HepG2 (cell line): ENCODE results near the gene TIMM17A. TPM values are rescaled to one million over a fixed set of nuclear protein-coding genes. Genes with fewer than 3 reads are reported as not detected.

ENCODE experiments used
- ATAC-seq: fragments of 200-7000 bp; cut with Tn5 transposase; 3 replicates; pipeline ENCODE4 v1.9.1; 2020; ENCODE audit warnings: mild to moderate bottlenecking, moderate library complexity
- BruUV-seq: library from RNA; stranded (reverse); fragments of 400-500 nt; replicated peaks from 2 replicates; lab custom pipeline; 2021; lab: Mats Ljungman, UMichigan
- CTCF ChIA-PET: fragments of 300-600 bp; formaldehyde crosslinking; extraction: SDS; loops from one replicate; lab custom pipeline; 2021; ENCODE audit warnings: low total read pairs, inconsistent platforms, low intra/inter-chr PET ratio; lab: Yijun Ruan, JAX
- POLR2A ChIA-PET: fragments of 350-600 bp; sonication (Branson Sonifier 250); formaldehyde crosslinking; loops from one replicate; lab custom pipeline; 2020; ENCODE audit warnings: antibody characterized with exemption, inconsistent platforms; lab: Yijun Ruan, JAX
- DNase-seq: peaks from one replicate; pipeline ENCODE4 v3.0.0-alpha.2; 2015; ENCODE audit warnings: low spot score
- FAIRE-seq: peaks from 3 replicates; lab custom pipeline; 2011; peaks lifted over from hg19 to GRCh38; lab: Jason Lieb, UNC
- H2AFZ ChIP-seq: one replicate; pipeline ENCODE4 v1.6.1; 2011; ENCODE audit warnings: low read length, inconsistent platforms
- H3K27ac ChIP-seq: fragments of 300-600 bp; 3 replicates; pipeline ENCODE4 v1.8.0; 2011; ENCODE audit warnings: mixed run types, mild to moderate bottlenecking, mixed read lengths, low read length, inconsistent platforms; ENCODE audit not compliant: insufficient read depth; ENCODE audit errors: extremely low read length
- H3K27me3 ChIP-seq, 2 experiments: fragments of 200-600 bp in 1 of 2; 2 replicates in 1 of 2; 3 replicates in 1 of 2; pipeline versions ENCODE4 v1.6.0 to v1.8.0; 2011; ENCODE audit warnings: low read length in 2 of 2, mild to moderate bottlenecking in 2 of 2, moderate library complexity in 2 of 2, inconsistent platforms in 1 of 2; ENCODE audit not compliant: insufficient read depth in 2 of 2, control insufficient read depth in 1 of 2
- H3K36me3 ChIP-seq, 2 experiments: fragments of 200-600 bp in 1 of 2; replicated peaks in 1 of 2; 2 replicates in 1 of 2; 3 replicates in 1 of 2; pipeline versions ENCODE4 v1.5.1 to v1.8.0; 2011; ENCODE audit warnings: low read length in 2 of 2, inconsistent platforms in 1 of 2; ENCODE audit not compliant: insufficient read depth in 2 of 2, control insufficient read depth in 1 of 2
- H3K4me1 ChIP-seq: 2 replicates; pipeline ENCODE4 v1.5.1; 2012; ENCODE audit warnings: low read length, inconsistent platforms; ENCODE audit not compliant: insufficient read depth
- H3K4me2 ChIP-seq: 2 replicates; pipeline ENCODE4 v1.6.0; 2011; ENCODE audit warnings: low read depth, low read length, inconsistent platforms
- H3K4me3 ChIP-seq, 3 experiments: fragments of 200-600 bp in 1 of 3; sonication (generic), shearing (Covaris generic) in 1 of 3; replicated peaks in 1 of 3; 2 replicates each; pipeline ENCODE4 v1.5.1; 2011 to 2016; ENCODE audit warnings: low read length in 3 of 3, inconsistent platforms in 2 of 3, low read depth in 2 of 3, mild to moderate bottlenecking in 2 of 3, control low read depth in 1 of 3, mixed read lengths in 1 of 3; ENCODE audit not compliant: insufficient read depth in 1 of 3
- H3K79me2 ChIP-seq: one replicate; pipeline ENCODE4 v1.6.1; 2011; ENCODE audit warnings: low read length, inconsistent platforms; ENCODE audit not compliant: insufficient read depth
- H3K9ac ChIP-seq: 2 replicates; pipeline ENCODE4 v1.6.0; 2011; ENCODE audit warnings: mild to moderate bottlenecking, low read depth, low read length, inconsistent platforms; ENCODE audit not compliant: insufficient read depth
- H3K9me3 ChIP-seq: 2 replicates; pipeline ENCODE4 v1.5.1; 2012; ENCODE audit warnings: mild to moderate bottlenecking, low read length
- H4K20me1 ChIP-seq: 2 replicates; pipeline ENCODE4 v1.6.0; 2011; ENCODE audit warnings: inconsistent platforms, mild to moderate bottlenecking, low read length, moderate library complexity; ENCODE audit not compliant: insufficient read depth
- IKZF4 ChIP-seq: sonication (generic); formaldehyde crosslinking; IDR thresholded peaks from 2 replicates; pipeline ENCODE4 v1.5.1; 2020; ENCODE audit warnings: borderline replicate concordance, mild to moderate bottlenecking, low read depth, missing genetic modification reagents; ENCODE audit errors: not compliant biosample characterization
- JUNB ChIP-seq: sonication (generic); formaldehyde crosslinking; IDR thresholded peaks from 2 replicates; pipeline ENCODE4 v1.8.0; 2022; ENCODE audit warnings: missing genetic modification reagents, mild to moderate bottlenecking, borderline replicate concordance
- KLF13 ChIP-seq: sonication (generic); formaldehyde crosslinking; IDR thresholded peaks from 2 replicates; pipeline ENCODE4 v1.4.0; 2020; ENCODE audit warnings: mild to moderate bottlenecking, missing genetic modification reagents
- MIER3 ChIP-seq: IDR thresholded peaks from 2 replicates; pipeline ENCODE4 v1.6.1; 2016; ENCODE audit warnings: missing compliant biosample characterization, borderline replicate concordance
- TP53 ChIP-seq: sonication (generic); formaldehyde crosslinking; conservative IDR thresholded peaks from 2 replicates; pipeline ENCODE4 v1.4.0; 2020; ENCODE audit warnings: missing genetic modification reagents
- ZNF274 ChIP-seq: sonication (generic); formaldehyde crosslinking; IDR thresholded peaks from 2 replicates; pipeline ENCODE4 v1.5.1; 2020; ENCODE audit warnings: mild to moderate bottlenecking, missing genetic modification reagents
- ZNF296 ChIP-seq: sonication (generic); formaldehyde crosslinking; conservative IDR thresholded peaks from 2 replicates; pipeline ENCODE4 v1.5.0; 2020; ENCODE audit warnings: mild to moderate bottlenecking, missing genetic modification reagents
- ZNF709 ChIP-seq: sonication (generic); formaldehyde crosslinking; IDR thresholded peaks from 2 replicates; pipeline ENCODE4 v1.5.0; 2020; ENCODE audit warnings: mild to moderate bottlenecking, missing genetic modification reagents
- WGBS: methylation state at CpG from one replicate; pipeline ENCODE4 v1.1.6; 2017; ENCODE audit warnings: low lambda C conversion rate; 5-methylcytosine and 5-hydroxymethylcytosine counted together
- in situ Hi-C: cut with HindIII; loops from 2 replicates; pipeline ENCODE4 v1.10.0; 2017; ENCODE audit warnings: low pct_unique_long_range_greater_than_20kb; ENCODE audit not compliant: extremely low pct_ligation_motif_present
- intact Hi-C: fragments of 100-400 bp; cut with micrococcal nuclease; formaldehyde crosslinking; loops from one replicate; pipeline ENCODE4 v1.10.0; 2022; ENCODE audit not compliant: unreplicated experiment
- polyA plus RNA-seq, 8 experiments: library from polyadenylated mRNA; depleted of rRNA in 3 of 8; stranded (reverse) in 7 of 8; unstranded in 1 of 8; fragments of >200 nt; fragmentation: Illumina TruSeq in 4 of 8; extraction: Trizol in 4 of 8; gene quantifications; 2 replicates each; pipeline versions ENCODE4 v1.2.1 to v1.2.3, GENCODE V29; 2011 to 2016; ENCODE audit warnings: low read depth in 4 of 8, missing spikeins in 1 of 8, mixed read lengths in 1 of 8; ENCODE audit not compliant: insufficient read depth in 1 of 8
- total RNA-seq, 5 experiments: library from RNA; depleted of rRNA; stranded (reverse); fragments of >200 nt; fragmentation: Illumina TruSeq; extraction: Trizol; gene quantifications; 2 replicates each; pipeline ENCODE4 v1.2.3, GENCODE V29; 2016; ENCODE audit warnings: low read depth in 1 of 5
- TF ChIP-seq, protein P1 (sequence below): sonication (generic); formaldehyde crosslinking; IDR thresholded peaks from 2 replicates; pipeline ENCODE4 v1.8.0; 2022; ENCODE audit warnings: mild to moderate bottlenecking, missing genetic modification reagents, borderline replicate concordance
- TF ChIP-seq, protein P2 (sequence below): sonication (generic); formaldehyde crosslinking; conservative IDR thresholded peaks from 2 replicates; pipeline ENCODE4 v1.5.0; 2020; ENCODE audit warnings: missing genetic modification reagents
- TF ChIP-seq, protein P3 (sequence below): sonication (generic); formaldehyde crosslinking; IDR thresholded peaks from 2 replicates; pipeline ENCODE4 v1.4.0; 2020; ENCODE audit warnings: mild to moderate bottlenecking, missing genetic modification reagents
- TF ChIP-seq, protein P4 (sequence below): sonication (generic); formaldehyde crosslinking; IDR thresholded peaks from 2 replicates; pipeline ENCODE4 v1.5.0; 2020; ENCODE audit warnings: missing genetic modification reagents, mild to moderate bottlenecking, borderline replicate concordance
- TF ChIP-seq, protein P5 (sequence below): sonication (generic); formaldehyde crosslinking; conservative IDR thresholded peaks from 2 replicates; pipeline ENCODE4 v1.4.0; 2020; ENCODE audit warnings: missing genetic modification reagents

Gene TIMM17A
- total and polyA plus RNA-seq, 2 of the 13 experiments (the other 11 are each of a cell fraction or from before 2014, with no cell fraction given): 50.8 to 97.8 TPM

DNA sequence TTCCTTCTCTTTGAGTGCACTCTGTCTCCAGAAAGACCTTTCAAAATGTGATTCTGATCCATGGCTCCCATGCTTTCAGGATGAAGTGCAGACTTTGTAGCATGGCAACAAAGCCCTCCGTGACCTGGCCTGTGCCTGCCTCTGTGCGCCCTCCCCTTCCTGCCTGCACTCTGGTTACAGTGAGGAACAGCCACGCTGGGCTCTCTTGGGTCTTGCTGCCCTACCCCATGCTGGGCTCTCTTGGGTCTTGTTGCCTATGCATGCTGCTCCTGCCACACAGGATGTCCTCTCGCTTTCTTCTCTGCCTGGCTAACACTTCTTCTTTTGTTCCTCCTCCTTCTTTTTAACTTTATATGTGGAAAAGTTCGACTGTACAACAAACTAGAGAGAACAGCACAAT lies 37.0 kb upstream of the TIMM17A start:
- Histone ChIP-seq H3K4me2 (no peak overlapping the region), H3K9ac (no peak overlapping the region), H2AFZ (no peak overlapping the region), H4K20me1 (no peaks in the 10 kb centered on the region), H3K36me3 (no peaks in the 10 kb centered on the region), H3K27me3 (peaks cover 0 to 29% of the 10 kb centered on the region in 2 experiments; a peak in 4 of 5 replicates), H3K4me1 (peaks cover 14% of the 10 kb centered on the region), H3K9me3 (no peaks in the 10 kb centered on the region), H3K79me2 (no peaks in the 10 kb centered on the region), H3K4me3 (no peak overlapping the region), H3K27ac (no peak overlapping the region)
- 8% methylated on average over 5 of the region's 5 CpGs for WGBS
- POLR2A ChIA-PET: no interaction called here
- BruUV-seq: no TSS peak
- intact Hi-C loops: no loop called here
- CTCF ChIA-PET: no interaction called here
- no peak for FAIRE-seq
- ATAC-seq: no peak
- in situ Hi-C loops: no loop called here
- no peak for DNase-seq
- TF ChIP-seq MIER3 (no peak), IKZF4 (CRISPR knock-in tag) (no peak), ZNF296 (CRISPR knock-in tag) (no peak), ZNF274 (CRISPR knock-in tag) (no peak), TP53 (CRISPR knock-in tag) (no peak), JUNB (CRISPR knock-in tag) (no peak), KLF13 (CRISPR knock-in tag) (no peak), ZNF709 (CRISPR knock-in tag) (no peak)
- TF ChIP-seq, protein P1, sequence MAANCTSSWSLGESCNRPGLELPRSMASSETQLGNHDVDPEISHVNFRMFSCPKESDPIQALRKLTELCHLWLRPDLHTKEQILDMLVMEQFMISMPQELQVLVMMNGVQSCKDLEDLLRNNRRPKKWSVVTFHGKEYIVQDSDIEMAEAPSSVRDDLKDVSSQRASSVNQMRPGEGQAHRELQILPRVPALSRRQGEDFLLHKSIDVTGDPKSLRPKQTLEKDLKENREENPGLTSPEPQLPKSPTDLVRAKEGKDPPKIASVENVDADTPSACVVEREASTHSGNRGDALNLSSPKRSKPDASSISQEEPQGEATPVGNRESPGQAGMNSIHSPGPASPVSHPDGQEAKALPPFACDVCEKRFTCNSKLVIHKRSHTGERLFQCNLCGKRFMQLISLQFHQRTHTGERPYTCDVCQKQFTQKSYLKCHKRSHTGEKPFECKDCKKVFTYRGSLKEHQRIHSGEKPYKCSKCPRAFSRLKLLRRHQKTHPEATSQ (CRISPR knock-in tag): no peak
- TF ChIP-seq, protein P2, sequence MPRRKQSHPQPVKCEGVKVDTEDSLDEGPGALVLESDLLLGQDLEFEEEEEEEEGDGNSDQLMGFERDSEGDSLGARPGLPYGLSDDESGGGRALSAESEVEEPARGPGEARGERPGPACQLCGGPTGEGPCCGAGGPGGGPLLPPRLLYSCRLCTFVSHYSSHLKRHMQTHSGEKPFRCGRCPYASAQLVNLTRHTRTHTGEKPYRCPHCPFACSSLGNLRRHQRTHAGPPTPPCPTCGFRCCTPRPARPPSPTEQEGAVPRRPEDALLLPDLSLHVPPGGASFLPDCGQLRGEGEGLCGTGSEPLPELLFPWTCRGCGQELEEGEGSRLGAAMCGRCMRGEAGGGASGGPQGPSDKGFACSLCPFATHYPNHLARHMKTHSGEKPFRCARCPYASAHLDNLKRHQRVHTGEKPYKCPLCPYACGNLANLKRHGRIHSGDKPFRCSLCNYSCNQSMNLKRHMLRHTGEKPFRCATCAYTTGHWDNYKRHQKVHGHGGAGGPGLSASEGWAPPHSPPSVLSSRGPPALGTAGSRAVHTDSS: no peak
- TF ChIP-seq, protein P3, sequence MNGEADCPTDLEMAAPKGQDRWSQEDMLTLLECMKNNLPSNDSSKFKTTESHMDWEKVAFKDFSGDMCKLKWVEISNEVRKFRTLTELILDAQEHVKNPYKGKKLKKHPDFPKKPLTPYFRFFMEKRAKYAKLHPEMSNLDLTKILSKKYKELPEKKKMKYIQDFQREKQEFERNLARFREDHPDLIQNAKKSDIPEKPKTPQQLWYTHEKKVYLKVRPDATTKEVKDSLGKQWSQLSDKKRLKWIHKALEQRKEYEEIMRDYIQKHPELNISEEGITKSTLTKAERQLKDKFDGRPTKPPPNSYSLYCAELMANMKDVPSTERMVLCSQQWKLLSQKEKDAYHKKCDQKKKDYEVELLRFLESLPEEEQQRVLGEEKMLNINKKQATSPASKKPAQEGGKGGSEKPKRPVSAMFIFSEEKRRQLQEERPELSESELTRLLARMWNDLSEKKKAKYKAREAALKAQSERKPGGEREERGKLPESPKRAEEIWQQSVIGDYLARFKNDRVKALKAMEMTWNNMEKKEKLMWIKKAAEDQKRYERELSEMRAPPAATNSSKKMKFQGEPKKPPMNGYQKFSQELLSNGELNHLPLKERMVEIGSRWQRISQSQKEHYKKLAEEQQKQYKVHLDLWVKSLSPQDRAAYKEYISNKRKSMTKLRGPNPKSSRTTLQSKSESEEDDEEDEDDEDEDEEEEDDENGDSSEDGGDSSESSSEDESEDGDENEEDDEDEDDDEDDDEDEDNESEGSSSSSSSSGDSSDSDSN (CRISPR knock-in tag): no peak
- TF ChIP-seq, protein P4, sequence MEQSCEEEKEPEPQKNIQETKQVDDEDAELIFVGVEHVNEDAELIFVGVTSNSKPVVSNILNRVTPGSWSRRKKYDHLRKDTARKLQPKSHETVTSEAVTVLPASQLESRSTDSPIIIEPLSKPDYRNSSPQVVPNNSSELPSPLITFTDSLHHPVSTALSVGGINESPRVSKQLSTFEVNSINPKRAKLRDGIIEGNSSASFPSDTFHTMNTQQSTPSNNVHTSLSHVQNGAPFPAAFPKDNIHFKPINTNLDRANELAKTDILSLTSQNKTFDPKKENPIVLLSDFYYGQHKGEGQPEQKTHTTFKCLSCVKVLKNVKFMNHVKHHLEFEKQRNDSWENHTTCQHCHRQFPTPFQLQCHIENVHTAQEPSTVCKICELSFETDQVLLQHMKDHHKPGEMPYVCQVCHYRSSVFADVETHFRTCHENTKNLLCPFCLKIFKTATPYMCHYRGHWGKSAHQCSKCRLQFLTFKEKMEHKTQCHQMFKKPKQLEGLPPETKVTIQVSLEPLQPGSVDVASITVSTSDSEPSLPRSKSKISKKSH (CRISPR knock-in tag): no peak
- TF ChIP-seq, protein P5, sequence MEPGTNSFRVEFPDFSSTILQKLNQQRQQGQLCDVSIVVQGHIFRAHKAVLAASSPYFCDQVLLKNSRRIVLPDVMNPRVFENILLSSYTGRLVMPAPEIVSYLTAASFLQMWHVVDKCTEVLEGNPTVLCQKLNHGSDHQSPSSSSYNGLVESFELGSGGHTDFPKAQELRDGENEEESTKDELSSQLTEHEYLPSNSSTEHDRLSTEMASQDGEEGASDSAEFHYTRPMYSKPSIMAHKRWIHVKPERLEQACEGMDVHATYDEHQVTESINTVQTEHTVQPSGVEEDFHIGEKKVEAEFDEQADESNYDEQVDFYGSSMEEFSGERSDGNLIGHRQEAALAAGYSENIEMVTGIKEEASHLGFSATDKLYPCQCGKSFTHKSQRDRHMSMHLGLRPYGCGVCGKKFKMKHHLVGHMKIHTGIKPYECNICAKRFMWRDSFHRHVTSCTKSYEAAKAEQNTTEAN (CRISPR knock-in tag): no peak
